T-helper 2 cell (primary cell): Measurements from ENCODE around the gene KRT10.

ENCODE experiments used
- DNase-seq, 5 experiments: peaks; one replicate each; pipeline versions ENCODE4 v3.0.0 to v3.0.0-alpha.2; 2012 to 2022

KRT10 gene

GRCh38 chr17:40803617-40804082 is 18.8 kb downstream of the KRT10 start:
- DNase-seq, result peak; percentile 33 to 70 (median 60)

DNA sequence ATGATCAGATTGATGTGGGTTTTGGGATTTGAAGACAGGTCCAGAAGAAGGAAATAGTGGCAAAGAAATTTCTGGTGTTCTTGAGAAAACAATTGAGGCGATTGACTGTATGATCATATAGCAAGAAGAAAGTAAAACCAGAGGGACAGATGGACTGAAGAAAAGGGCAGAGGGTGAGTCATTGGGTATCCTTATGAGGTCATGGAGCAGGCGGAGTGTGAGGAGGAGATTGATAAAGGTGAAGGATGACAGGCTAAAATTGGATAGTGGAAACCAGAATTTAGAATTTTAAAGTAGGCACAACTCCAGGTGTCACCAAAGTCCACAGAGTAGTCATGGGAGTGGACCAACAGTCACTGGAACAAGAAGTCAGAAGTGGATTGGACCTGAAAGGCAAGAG is 21.3 kb downstream of the KRT10 start:
- DNase-seq, result no peak

DNA sequence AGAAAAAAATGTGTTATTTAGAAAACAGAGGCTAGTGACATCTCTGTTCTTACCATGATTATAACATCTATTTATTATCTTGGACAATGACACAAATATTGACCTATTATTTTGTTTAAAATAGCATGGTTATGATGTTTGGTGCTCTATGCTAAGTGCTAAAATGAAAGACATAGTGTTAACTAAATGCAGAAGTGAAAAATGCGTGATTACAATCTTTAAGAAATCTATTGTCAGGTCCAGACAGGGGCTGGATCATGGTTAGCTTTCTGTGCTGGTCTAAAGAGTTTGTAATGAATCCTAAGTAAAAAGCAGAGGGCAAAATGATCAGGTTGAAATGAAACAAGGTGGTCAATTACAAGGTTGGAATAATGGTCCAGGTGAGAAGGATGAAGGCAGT is 22.0 kb downstream of the KRT10 start:
- DNase-seq, result no peak

DNA sequence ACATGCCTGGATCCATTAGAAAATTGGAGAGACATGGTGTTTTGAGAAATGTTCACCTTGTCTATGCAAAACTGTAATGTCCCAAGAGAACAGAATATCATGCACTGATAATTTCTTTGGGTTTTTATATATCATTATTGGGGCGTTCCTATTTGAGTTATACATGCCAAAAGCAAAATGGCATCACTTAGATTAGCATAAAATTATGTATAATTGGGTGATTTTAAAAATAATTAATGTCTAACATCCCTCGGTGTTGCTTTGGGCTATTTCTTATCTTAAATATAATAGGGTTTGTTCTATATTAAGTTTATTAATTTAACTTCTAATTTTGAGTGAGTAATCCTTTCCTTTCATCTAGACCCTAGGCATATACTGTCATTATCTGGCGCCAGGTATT is 22.6 kb downstream of the KRT10 start, which contains the start of gene KRT28:
KRT28 (minus strand) TSS at position 101 of the 400 bp plus-strand sequence; CDS start at position 35, 66 bp downstream.
- DNase-seq, result no peak

- DNase-seq, result no peak
Measured at GRCh38 chr17:40796846-40797245, 25.6 kb downstream of the KRT10 start.

DNA sequence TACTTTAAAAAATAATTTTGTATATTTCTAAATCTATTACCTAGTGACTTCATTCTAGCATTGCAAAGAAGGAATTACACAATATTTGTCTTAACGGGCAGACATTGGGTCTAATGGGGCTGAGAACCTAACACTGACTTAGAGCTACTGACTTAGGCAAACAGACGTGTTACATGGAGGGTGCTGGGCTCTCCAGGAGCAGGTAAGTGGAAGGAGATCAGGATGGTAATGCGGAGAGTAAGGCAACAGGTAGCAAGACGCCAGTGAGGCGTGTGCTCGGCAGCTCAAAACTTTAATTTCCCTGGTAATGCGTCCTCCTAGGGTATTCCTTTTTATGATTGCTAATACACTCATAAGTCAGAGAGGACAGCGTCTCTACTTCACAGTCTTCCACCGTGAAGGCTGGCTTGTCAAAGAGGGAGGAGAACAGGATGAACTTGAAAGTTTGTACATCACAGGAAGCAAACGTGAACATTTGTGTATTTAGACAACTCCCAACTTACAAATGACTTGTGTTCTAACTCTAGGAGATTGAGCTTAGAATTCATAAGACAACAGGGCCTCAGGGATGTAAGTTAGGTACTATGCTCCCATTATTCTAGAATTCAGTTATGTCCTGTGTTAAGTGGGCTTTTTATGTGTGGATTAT is 27.3 kb downstream of the KRT10 start:
- DNase-seq, result no peak

DNA sequence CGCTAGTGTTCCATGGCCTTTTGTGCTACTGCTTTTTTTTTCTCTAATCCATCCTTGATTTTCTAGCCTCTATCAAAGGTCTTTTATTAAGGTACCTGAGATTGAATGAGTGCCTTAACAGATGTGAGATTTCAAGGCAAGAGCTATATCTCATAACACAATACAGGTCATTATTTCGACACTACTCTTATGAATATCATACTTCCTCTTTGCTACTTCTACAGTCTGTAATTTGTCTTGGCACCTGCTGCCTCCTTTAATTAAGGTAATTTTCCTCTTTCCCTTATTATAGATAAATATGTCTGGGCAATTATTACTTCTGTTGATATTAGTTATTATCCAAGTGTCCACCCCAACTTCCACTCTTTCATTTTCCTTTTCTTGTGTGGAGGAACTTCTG is 27.9 kb downstream of the KRT10 start:
- DNase-seq, result no peak

DNA sequence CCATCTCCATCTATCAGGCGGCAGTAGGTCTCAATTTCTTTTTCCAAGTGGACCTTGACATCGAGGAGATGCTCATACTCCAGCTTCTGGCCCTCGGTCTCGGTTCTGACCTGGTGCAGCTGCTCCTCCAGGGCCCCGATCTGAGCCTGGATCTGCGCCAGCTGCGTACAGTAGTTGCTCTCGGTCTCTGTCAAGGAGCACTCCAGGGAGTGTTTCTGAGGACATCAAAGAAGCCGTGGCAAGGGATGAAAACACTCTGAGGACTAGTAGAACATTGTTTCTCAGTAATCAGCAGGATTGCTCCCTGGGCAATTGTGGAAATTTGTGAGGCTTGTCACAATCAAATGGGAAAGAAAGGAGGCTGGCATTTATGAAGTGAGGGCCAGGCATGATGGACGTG is 28.6 kb downstream of the KRT10 start:
- DNase-seq, result no peak

- peak in 1 of 5 experiments; percentile 5 for DNase-seq
Measured at GRCh38 chr17:40791787-40792436, 30.5 kb downstream of the KRT10 start.

GRCh38 chr17:40791111-40791510 is 31.3 kb downstream of the KRT10 start:
- DNase-seq, result no peak

DNA sequence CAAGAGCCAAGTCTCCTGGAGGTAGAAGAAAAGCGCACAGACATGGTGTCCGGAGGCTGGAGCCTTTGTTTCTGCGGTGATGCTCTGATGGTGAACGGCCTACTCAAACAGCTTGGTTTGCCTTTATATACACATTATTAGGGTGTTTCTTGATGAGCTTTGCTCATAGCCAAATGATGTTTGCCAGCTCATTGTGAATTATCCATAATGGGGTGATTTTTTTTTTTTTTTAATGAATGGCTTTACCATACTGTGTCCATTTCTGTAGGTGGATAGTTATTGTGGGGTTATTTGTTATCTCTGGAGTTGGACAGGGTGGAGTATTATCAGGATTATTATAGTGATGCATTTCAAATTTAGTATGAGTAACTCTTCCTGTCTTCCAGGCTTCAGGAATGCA is 40.0 kb downstream of the KRT10 start, which contains the start of gene KRT27:
KRT27 (minus strand) TSS at position 101 of the 400 bp plus-strand sequence; CDS start at position 44, 57 bp downstream.
- no peak for DNase-seq

GRCh38 chr17:40779181-40779909 is 43.1 kb downstream of the KRT10 start:
- peak in 1 of 5 experiments; percentile 41 for DNase-seq

DNA sequence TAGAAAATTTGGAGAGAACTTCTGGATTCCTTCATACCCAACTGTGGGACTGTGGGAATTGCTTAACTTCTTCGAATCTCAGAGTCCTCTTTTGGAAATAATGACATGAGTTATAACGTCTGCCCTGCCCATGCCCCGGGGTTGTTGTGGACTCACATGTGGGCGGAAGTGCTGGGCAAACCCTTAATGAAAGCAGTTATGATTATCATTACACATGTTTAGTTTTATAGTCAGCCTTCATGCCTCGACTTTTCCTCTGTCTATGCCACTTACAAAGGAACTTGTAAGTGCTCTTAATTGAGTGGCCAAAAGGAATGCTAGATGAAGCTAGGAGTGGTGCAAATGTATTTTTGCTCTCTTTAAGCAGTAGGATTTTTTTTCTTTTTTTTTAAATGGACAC is 44.0 kb downstream of the KRT10 start:
- DNase-seq, result no peak

DNA sequence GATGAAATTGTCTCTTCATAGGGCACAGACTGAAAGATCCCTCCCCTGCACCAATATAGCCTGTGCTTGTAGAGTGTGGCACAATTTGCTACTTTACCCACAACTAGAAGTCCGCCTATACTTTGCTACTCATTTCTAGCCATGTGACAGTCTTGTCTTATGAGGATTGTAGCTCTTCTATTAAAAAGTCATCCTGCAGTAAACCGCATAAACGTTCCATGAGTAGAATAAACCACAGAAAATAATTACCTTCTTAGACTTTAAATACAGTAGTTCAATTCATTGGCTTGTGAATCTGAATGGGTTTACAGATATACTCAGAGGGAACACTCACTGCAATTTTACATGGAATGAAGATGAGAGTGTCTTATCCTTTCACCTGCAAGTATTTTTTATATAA is 44.4 kb downstream of the KRT10 start:
- DNase-seq, result no peak

- no peak for DNase-seq
Measured at GRCh38 chr17:40777459-40777858, 45.0 kb downstream of the KRT10 start.

DNA sequence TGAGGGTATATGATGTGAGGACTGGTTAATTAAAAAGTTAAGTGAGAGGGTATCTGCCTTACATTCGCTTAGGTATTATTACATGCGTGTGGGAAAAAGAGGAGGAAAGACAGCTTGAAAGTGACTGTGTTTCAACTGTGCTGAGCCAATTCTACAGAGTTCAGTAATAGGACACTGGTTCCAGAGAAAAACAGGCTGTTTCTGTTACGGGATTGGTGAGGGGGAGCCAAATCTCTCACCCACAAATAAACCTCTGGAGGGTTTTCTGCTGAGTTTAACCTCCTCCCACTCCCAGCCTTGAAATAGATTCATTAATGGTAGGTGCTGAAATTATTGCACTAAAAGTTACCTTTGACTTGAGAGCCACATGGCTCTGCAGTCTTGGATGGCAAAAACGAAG is 46.5 kb downstream of the KRT10 start:
- no peak for DNase-seq

DNA sequence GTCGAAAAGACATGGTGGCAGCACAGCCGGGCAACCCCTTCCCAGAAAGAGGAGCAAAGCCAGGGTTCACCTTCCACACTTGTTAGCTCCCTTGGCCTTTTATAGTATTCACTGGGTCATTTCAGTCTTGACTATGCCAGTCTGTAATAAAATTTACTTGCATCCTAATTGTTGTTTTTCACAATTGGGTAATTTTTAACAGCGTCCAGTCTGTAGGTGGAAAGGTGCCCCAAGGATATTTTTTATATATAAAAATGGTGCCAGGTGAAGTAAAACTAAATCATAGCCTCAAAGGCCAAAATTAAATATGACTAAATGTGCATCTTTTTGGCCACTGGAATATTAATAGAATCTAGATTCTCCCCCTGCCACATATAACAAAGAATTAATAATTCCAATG is 50.3 kb downstream of the KRT10 start, which contains the start of gene KRT26:
KRT26 (minus strand) TSS at position 101 of the 400 bp plus-strand sequence; CDS start at position 13, 88 bp downstream.
- DNase-seq, result no peak
